GM12875 (cell line): Measurements from ENCODE around the gene GAS2L2.

Experiments used
- H3K4me3 ChIP-seq: one replicate; pipeline ENCODE4 v1.5.1; 2011; ENCODE audit warnings: low read depth, low read length, control low read depth
- TF ChIP-seq, protein P1 (sequence below): IDR thresholded peaks from 2 replicates; pipeline ENCODE4 v1.5.1; 2011; ENCODE audit warnings: low read depth, mild to moderate bottlenecking, control low read depth, inconsistent platforms, low read length, moderate library complexity, borderline replicate concordance; ENCODE audit not compliant: insufficient read depth

Gene GAS2L2

DNA sequence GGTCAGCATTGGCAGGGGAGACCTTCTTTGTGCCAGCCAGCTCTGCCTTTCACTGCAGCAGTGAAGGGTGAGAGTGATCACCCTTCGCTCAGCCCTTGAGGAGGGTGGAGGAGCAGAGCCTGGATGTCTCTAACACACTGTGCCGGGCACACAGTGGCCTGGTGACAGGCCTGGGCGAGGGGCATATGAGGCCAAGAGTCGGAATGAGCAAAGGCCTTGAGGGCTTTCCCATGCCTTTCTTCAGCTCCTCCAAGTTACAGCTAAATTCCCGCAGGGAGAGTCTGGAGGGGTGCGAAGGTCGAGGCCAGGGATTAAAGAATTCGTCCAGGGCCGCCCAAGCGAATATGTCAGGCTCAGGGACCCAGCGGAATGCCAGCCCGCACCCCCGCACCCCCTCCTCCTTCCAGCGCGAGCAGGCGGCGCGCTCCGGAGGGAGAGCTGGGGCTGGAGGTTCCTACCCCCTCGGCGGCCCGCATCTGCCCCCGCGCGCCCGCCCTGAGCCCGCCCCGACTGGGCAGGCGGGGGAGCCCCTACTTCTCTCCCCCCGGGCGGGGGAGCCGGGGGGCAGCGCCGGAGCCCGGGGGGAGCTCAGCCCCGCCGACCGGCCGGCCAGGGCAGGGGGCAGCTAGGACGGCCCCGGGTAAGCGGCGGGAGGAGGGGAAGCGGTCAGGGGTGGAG, 21.7 kb downstream of the GAS2L2 start, which contains the start of gene RASL10B:
Gene RASL10B (plus strand): TSS at position 401 of the 678 bp plus-strand sequence. CDS start 3,546 bp downstream, outside the sequence.
- no peak within 1 kb of the TSS for H3K4me3 ChIP-seq
- TF ChIP-seq, protein P1, sequence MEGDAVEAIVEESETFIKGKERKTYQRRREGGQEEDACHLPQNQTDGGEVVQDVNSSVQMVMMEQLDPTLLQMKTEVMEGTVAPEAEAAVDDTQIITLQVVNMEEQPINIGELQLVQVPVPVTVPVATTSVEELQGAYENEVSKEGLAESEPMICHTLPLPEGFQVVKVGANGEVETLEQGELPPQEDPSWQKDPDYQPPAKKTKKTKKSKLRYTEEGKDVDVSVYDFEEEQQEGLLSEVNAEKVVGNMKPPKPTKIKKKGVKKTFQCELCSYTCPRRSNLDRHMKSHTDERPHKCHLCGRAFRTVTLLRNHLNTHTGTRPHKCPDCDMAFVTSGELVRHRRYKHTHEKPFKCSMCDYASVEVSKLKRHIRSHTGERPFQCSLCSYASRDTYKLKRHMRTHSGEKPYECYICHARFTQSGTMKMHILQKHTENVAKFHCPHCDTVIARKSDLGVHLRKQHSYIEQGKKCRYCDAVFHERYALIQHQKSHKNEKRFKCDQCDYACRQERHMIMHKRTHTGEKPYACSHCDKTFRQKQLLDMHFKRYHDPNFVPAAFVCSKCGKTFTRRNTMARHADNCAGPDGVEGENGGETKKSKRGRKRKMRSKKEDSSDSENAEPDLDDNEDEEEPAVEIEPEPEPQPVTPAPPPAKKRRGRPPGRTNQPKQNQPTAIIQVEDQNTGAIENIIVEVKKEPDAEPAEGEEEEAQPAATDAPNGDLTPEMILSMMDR, result no peak

DNA sequence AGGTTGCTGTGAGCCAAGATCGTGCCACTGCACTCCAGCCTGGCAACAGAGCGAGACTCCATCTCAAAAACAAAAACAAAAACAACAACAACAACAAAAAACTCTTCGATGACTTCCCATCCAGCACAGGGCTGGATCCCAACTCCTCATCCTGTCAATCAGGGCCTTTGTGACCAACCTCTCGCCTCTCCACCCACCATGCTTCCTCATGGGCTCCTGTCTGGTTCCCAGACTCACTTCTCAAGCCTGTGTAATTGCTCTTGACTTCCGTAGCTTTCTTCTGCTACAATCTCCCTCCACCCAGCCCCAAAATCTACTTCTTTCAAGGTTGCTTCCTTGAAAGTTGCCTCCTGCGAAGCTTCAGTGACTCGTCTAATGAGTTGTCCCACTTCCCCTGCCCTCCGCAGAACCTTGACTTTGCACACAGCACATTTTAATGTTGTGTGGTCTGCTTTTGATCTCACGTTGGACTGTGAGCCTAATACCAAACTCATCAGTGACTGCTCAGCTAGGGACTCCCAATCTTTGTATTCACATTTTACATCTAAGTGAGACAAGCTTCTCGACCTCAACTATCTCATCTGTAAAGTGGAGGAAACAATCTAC, 22.5 kb downstream of the GAS2L2 start:
- TF ChIP-seq, protein P1, result no peak
- H3K4me3 ChIP-seq, result no peak overlapping the region

DNA sequence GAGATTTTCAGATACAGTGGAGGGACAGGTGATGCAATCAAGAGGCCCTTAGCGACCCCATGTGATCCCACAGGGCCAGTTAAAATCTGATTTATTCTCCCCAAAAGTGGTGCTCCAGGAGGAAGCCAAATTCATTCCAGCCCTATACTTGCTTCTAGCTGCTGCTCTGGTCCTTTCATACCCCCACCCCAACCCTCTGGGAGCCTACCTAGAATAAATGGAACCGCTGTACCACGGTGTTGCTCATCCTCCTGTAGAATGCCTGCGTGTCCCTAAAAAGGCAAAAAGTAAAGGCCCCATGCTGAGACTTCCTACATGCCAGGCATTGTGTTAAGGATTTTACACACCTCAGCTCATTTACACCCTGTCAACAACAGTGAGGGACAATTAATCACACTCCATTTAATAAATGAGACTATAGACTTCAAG, 23.6 kb downstream of the GAS2L2 start:
- TF ChIP-seq, protein P1, result no peak

DNA sequence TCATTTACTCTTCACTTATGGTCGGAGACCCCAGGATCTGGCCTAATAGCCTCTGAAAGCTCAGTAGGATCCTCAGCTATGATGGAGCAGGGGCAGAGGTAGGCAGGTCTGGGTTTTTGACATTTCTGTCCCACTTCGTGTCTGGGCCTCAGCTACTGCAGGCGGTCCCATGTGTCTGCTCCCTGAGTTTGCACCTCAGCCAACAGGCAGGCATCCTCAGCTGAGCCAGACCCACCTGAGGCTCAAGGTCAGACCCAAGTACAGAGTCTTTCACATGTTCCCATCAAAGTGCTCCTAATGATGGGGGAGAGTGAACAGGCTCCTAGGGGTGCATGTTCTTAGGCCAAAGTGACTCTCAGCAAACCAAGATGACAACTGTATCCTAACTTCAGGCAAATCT, 24.5 kb downstream of the GAS2L2 start:
- TF ChIP-seq, protein P1, result no peak
- no peak overlapping the region for H3K4me3 ChIP-seq

More for the DNA sequence above, 23.6 kb downstream of the GAS2L2 start:
- H3K4me3 ChIP-seq, result no peak overlapping the region

DNA sequence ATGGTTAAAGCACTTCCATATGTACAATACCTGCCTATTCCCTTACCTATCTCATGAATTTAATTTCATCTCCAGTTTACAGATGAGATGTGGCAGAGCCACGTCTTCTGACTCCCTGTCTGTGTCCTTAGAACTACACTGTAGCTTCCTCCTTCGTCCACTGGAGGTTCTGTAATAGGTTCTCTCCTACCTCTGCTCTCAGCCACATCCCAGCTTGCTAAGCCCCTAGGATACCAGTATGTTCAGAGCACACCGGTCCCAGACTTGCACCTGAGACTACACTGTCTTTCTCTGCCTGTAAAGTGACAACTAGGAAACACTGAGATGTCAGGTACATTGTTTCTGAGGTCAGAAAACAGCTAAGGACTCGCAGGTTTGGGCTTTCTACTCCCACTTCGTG, 25.4 kb downstream of the GAS2L2 start:
- TF ChIP-seq, protein P1, result no peak
- H3K4me3 ChIP-seq, result no peak overlapping the region

DNA sequence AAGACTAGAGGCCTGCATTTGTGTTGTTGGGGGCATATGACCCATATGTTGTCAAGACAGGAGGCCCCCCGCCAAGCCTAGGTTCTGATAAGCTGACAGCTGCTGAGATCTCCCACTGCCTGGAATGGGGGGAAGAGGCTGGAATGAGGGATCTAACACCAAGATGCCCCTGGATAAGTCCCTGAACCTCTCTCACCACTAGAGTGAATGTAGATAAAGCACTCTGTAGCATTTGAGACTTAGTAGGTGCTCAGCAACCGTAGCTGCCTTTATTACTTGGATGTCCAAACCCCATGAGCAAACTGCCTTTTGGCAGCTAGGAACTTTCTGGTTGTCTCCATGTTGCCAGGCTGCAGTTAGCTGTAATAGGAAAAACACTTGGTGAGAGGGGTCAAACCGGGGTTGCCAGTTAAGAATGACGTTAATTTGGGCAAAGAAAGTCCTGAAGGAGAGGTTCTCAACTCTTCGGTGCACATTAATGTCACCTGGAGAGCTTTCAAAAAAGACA, 26.0 kb downstream of the GAS2L2 start:
- TF ChIP-seq, protein P1, result no peak

More for the DNA sequence above, 26.0 kb downstream of the GAS2L2 start:
- no peak overlapping the region for H3K4me3 ChIP-seq
